Smooth muscle cell (in vitro differentiated cells): ENCODE data around the gene ZNF804B. TPM values are rescaled to one million over a fixed set of nuclear protein-coding genes. Genes with fewer than 3 reads are reported as not detected.

ENCODE experiments used
- DNase-seq: peaks from one replicate; lab custom pipeline; 2025; ENCODE audit not compliant: unreplicated experiment; lab: John Stamatoyannopoulos, UW
- H2AFZ ChIP-seq: fragments of 200-600 bp; sonication (generic); 2 replicates; pipeline ENCODE4 v1.6.0; 2016; ENCODE audit warnings: antibody characterized with exemption, low read depth, mild to moderate bottlenecking
- H3F3A ChIP-seq: fragments of 200-600 bp; sonication (generic); 2 replicates; pipeline ENCODE4 v1.6.0; 2017; ENCODE audit warnings: antibody characterized with exemption, low read depth
- H3K27ac ChIP-seq: fragments of 200-600 bp; sonication (generic); 2 replicates; pipeline ENCODE4 v1.5.1; 2016; ENCODE audit warnings: low read depth, mild to moderate bottlenecking
- H3K27me3 ChIP-seq: fragments of 200-600 bp; sonication (generic); 2 replicates; pipeline ENCODE4 v1.6.1; 2016; ENCODE audit warnings: low read depth, mild to moderate bottlenecking
- H3K36me3 ChIP-seq: fragments of 200-600 bp; sonication (generic); 2 replicates; pipeline ENCODE4 v1.5.1; 2016; ENCODE audit warnings: low read depth
- H3K4me1 ChIP-seq: fragments of 200-600 bp; sonication (generic); 2 replicates; pipeline ENCODE4 v1.5.1; 2016; ENCODE audit warnings: low read depth
- H3K4me2 ChIP-seq: fragments of 200-600 bp; sonication (generic); 2 replicates; pipeline ENCODE4 v1.6.0; 2016; ENCODE audit warnings: mild to moderate bottlenecking
- H3K4me3 ChIP-seq: fragments of 200-600 bp; sonication (generic); 2 replicates; pipeline ENCODE4 v1.5.1; 2016; ENCODE audit warnings: mild to moderate bottlenecking
- H3K79me2 ChIP-seq: fragments of 200-600 bp; sonication (generic); 2 replicates; pipeline ENCODE4 v1.6.0; 2016; ENCODE audit warnings: low read depth, mild to moderate bottlenecking
- H3K9ac ChIP-seq: fragments of 200-600 bp; sonication (generic); 2 replicates; pipeline ENCODE4 v1.6.0; 2016; ENCODE audit warnings: low read depth
- H3K9me3 ChIP-seq: fragments of 200-600 bp; sonication (generic); replicated peaks from 2 replicates; pipeline ENCODE4 v1.5.1; 2016; ENCODE audit warnings: low read depth
- H4K20me1 ChIP-seq: fragments of 200-600 bp; sonication (generic); 2 replicates; pipeline ENCODE4 v1.6.0; 2016; ENCODE audit warnings: low read depth
- WGBS: methylation state at CpG from one replicate; pipeline ENCODE4 v1.1.7; 2016; ENCODE audit warnings: low lambda C conversion rate; 5-methylcytosine and 5-hydroxymethylcytosine counted together
- polyA plus RNA-seq: library from polyadenylated mRNA; unstranded; fragments of >200 nt; fragmentation: Nextera tagmentation; extraction: Ambion mirVana; gene quantifications from 2 replicates; pipeline ENCODE4 v1.2.1, GENCODE V29; 2016
- total RNA-seq: library from RNA; depleted of rRNA; stranded (reverse); fragments of >200 nt; gene quantifications from 2 replicates; pipeline ENCODE4 v1.2.3, GENCODE V29; 2014
- TF ChIP-seq, protein P1 (sequence below): fragments of 200-600 bp; sonication (generic); IDR thresholded peaks from 2 replicates; pipeline ENCODE4 v1.5.1; 2017; ENCODE audit warnings: borderline replicate concordance, mild to moderate bottlenecking, antibody characterized with exemption; ENCODE audit not compliant: insufficient read depth, poor library complexity, severe bottlenecking

Gene ZNF804B
- total and polyA plus RNA-seq, 2 experiments from 2014 or later = not detected

DNA sequence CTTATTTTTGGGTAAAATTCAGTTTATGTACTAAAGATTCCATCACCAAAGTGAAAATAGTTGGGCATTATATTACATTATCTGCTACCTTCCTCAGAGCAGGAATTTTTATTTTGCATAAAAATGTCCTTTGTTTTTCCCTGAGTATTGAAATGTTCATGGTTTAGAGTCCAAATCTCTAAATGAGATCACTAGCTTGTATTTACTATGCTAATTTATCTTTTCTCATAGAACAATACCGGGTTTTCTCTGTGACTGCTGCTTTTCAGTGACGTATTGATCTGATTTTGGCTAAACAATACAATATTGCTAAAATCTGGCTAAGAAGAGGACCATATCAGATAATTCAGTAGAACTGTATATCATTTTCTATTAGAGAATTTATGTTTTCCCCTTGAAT is 125.6 kb downstream of the ZNF804B start:
- Histone ChIP-seq H4K20me1 (no peaks in the 10 kb centered on the region), H3K9ac (no peak overlapping the region), H2AFZ (no peak overlapping the region), H3F3A (no peaks in the 10 kb centered on the region), H3K4me1 (no peaks in the 10 kb centered on the region), H3K27ac (no peak overlapping the region), H3K9me3 (no peaks in the 10 kb centered on the region), H3K27me3 (no peaks in the 10 kb centered on the region), H3K36me3 (no peaks in the 10 kb centered on the region), H3K79me2 (no peaks in the 10 kb centered on the region), H3K4me2 (no peak overlapping the region), H3K4me3 (no peak overlapping the region)
- TF ChIP-seq, protein P1, sequence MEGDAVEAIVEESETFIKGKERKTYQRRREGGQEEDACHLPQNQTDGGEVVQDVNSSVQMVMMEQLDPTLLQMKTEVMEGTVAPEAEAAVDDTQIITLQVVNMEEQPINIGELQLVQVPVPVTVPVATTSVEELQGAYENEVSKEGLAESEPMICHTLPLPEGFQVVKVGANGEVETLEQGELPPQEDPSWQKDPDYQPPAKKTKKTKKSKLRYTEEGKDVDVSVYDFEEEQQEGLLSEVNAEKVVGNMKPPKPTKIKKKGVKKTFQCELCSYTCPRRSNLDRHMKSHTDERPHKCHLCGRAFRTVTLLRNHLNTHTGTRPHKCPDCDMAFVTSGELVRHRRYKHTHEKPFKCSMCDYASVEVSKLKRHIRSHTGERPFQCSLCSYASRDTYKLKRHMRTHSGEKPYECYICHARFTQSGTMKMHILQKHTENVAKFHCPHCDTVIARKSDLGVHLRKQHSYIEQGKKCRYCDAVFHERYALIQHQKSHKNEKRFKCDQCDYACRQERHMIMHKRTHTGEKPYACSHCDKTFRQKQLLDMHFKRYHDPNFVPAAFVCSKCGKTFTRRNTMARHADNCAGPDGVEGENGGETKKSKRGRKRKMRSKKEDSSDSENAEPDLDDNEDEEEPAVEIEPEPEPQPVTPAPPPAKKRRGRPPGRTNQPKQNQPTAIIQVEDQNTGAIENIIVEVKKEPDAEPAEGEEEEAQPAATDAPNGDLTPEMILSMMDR = no peak
- DNase-seq = no peak
- WGBS = 81% methylated on average over 2 of the region's 2 CpGs

DNA sequence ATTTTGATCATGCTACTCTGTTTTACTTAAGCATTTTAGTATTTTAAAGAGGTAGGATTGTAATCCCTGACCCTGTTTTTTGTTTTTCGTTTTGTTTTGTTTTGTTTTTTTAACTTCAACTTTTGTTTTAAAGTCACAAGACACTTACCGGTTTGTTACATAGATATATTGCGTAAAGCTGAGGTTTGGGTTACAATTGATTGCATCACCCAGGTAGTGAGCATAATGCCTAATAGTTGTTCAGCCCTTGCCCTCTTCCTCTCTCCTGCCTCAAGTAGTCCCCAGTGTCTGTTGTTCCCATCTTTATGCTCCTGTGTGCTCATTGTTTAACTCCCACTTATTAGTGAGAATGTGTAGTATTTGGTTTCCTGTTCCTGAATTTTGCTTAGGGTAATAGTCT is 129.2 kb downstream of the ZNF804B start:
- H3F3A ChIP-seq = no peaks in the 10 kb centered on the region
- H3K4me2 ChIP-seq = no peak overlapping the region
- H3K9me3 ChIP-seq = no peaks in the 10 kb centered on the region
- H3K27me3 ChIP-seq = no peaks in the 10 kb centered on the region
- 78% methylated on average over 3 of the region's 3 CpGs for WGBS
- no peak overlapping the region for H3K27ac ChIP-seq
- DNase-seq = no peak
- H3K36me3 ChIP-seq = no peaks in the 10 kb centered on the region
- no peak overlapping the region for H3K4me3 ChIP-seq
- H3K4me1 ChIP-seq = no peaks in the 10 kb centered on the region
- H4K20me1 ChIP-seq = no peaks in the 10 kb centered on the region
- no peak overlapping the region for H3K9ac ChIP-seq
- no peak overlapping the region for H2AFZ ChIP-seq
- H3K79me2 ChIP-seq = no peaks in the 10 kb centered on the region
- TF ChIP-seq, protein P1 = no peak

DNA sequence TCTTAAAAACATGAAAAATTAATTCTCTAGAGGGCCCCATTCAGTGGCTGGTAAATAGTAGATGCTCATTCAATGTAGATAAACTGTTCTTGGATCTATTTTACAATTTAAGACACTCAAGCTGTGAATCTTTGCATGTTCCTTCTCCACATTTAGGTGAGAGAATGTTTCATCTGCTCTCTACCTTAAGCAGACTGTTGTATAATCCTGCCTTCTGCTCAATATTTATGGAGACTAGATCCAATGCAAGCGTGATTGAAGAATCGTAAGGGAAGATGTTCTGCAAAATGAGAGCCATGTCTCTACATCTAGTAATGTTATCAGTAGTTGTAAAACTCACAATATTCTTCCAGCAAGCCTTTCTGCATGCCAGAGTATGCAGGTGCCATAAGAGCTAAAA is 151.0 kb downstream of the ZNF804B start:
- H2AFZ ChIP-seq = no peak overlapping the region
- H3K4me2 ChIP-seq = no peak overlapping the region
- H3K9ac ChIP-seq = no peak overlapping the region
- H4K20me1 ChIP-seq = no peaks in the 10 kb centered on the region
- no peak for DNase-seq
- no peaks in the 10 kb centered on the region for H3K36me3 ChIP-seq
- WGBS = 99% methylated on average over 2 of the region's 2 CpGs
- no peaks in the 10 kb centered on the region for H3K4me1 ChIP-seq
- no peaks in the 10 kb centered on the region for H3K27me3 ChIP-seq
- H3K27ac ChIP-seq = no peak overlapping the region
- H3K4me3 ChIP-seq = no peak overlapping the region
- no peaks in the 10 kb centered on the region for H3K9me3 ChIP-seq
- H3K79me2 ChIP-seq = no peaks in the 10 kb centered on the region
- no peaks in the 10 kb centered on the region for H3F3A ChIP-seq
- TF ChIP-seq, protein P1 = no peak

DNA sequence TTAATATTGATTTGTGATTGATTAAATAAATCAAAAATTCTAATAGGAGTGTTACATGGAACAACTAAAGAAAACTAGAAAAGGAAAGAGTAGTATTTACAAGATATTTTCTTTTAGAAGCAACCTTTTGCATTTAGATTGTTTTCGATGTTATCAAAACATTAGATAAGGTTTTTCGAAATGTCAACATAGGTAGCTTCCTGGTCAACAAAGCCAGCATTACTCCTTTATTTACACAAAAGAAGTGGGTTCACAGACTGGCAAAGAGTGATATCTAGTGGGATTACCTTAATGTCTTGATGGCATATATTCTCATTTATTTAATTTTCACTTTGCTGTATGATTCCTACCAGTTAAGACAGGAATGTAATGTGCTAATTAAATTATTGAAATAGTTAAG is 153.4 kb downstream of the ZNF804B start:
- DNase-seq = no peak
- Histone ChIP-seq H3K9ac (no peak overlapping the region), H3K9me3 (no peaks in the 10 kb centered on the region), H3K4me1 (no peaks in the 10 kb centered on the region), H3K27ac (no peak overlapping the region), H4K20me1 (no peaks in the 10 kb centered on the region), H3K79me2 (no peaks in the 10 kb centered on the region), H3F3A (no peaks in the 10 kb centered on the region), H2AFZ (no peak overlapping the region), H3K27me3 (no peaks in the 10 kb centered on the region), H3K4me3 (no peak overlapping the region), H3K36me3 (no peaks in the 10 kb centered on the region), H3K4me2 (no peak overlapping the region)
- 93% methylated on average over 2 of the region's 2 CpGs for WGBS
- TF ChIP-seq, protein P1 = no peak
